8988T (cell line): ENCODE data around the gene SLC24A3.

Experiments used
- DNase-seq: peaks from one replicate; pipeline ENCODE4 v3.0.0; 2011

Gene SLC24A3

GRCh38 chr20:19347943-19348456 is 135.6 kb downstream of the SLC24A3 start:
- no peak for DNase-seq

- no peak for DNase-seq
Measured at GRCh38 chr20:19348582-19348981, 136.1 kb downstream of the SLC24A3 start.

- DNase-seq = no peak
Measured at GRCh38 chr20:19349879-19350278, 137.4 kb downstream of the SLC24A3 start.

GRCh38 chr20:19351542-19351941 is 139.1 kb downstream of the SLC24A3 start:
- no peak for DNase-seq

- no peak for DNase-seq
Measured at GRCh38 chr20:19354950-19355349, 142.5 kb downstream of the SLC24A3 start.

- DNase-seq = no peak
Measured at GRCh38 chr20:19361790-19362189, 149.3 kb downstream of the SLC24A3 start.

- DNase-seq = no peak
Measured at GRCh38 chr20:19363476-19363875, 151.0 kb downstream of the SLC24A3 start.

GRCh38 chr20:19367591-19367990 is 155.1 kb downstream of the SLC24A3 start:
- no peak for DNase-seq

- no peak for DNase-seq
Measured at GRCh38 chr20:19368351-19368750, 155.9 kb downstream of the SLC24A3 start.

- no peak for DNase-seq
Measured at GRCh38 chr20:19370076-19371075, 157.9 kb downstream of the SLC24A3 start.

GRCh38 chr20:19371112-19371511 is 158.7 kb downstream of the SLC24A3 start:
- DNase-seq = no peak

- DNase-seq = no peak
Measured at GRCh38 chr20:19374216-19374615, 161.8 kb downstream of the SLC24A3 start.

GRCh38 chr20:19375395-19375794 is 163.0 kb downstream of the SLC24A3 start:
- no peak for DNase-seq

GRCh38 chr20:19375801-19376200 is 163.4 kb downstream of the SLC24A3 start:
- no peak for DNase-seq

GRCh38 chr20:19376451-19377229 is 164.2 kb downstream of the SLC24A3 start:
- no peak for DNase-seq

- DNase-seq = no peak
Measured at GRCh38 chr20:19378058-19378457, 165.6 kb downstream of the SLC24A3 start.

GRCh38 chr20:19380211-19380610 is 167.8 kb downstream of the SLC24A3 start:
- no peak for DNase-seq

- no peak for DNase-seq
Measured at GRCh38 chr20:19381947-19382346, 169.5 kb downstream of the SLC24A3 start.

- no peak for DNase-seq
Measured at GRCh38 chr20:19382386-19383340, 170.2 kb downstream of the SLC24A3 start.

- DNase-seq = no peak
Measured at GRCh38 chr20:19384940-19385339, 172.5 kb downstream of the SLC24A3 start.

GRCh38 chr20:19387251-19387650 is 174.8 kb downstream of the SLC24A3 start:
- DNase-seq = no peak
